ENCODE data around the gene ELMO1. TPM values are rescaled to one million over a fixed set of nuclear protein-coding genes. Genes with fewer than 3 reads are reported as not detected.

ELMO1 gene
- total and polyA plus RNA-seq, 2 of the 13 experiments (the other 11 are each of a cell fraction or from before 2014, with no cell fraction given), result 0.11 to 0.17 TPM

- 0 out of 5 replicates have a peak, but pooled peaks cover 0 to 4% of the 10 kb centered on the region in 2 experiments for H3K27me3 ChIP-seq (ENCODE audit: control insufficient read depth in 1 of 2, insufficient read depth in 2 of 2, low read length in 2 of 2)
- peaks cover 61% of the 10 kb centered on the region for H3K4me1 ChIP-seq (ENCODE audit: insufficient read depth, low read length)
- ATAC-seq (no peak), FAIRE-seq (no peak), DNase-seq (ENCODE audit: low spot score) (no peak)
- in situ Hi-C loops (cut with HindIII; ENCODE audit: extremely low pct_ligation_motif_present, low pct_unique_long_range_greater_than_20kb), result no loop called here
- intact Hi-C loops (cut with micrococcal nuclease; ENCODE audit: unreplicated experiment), result no loop called here
- peaks cover 22% of the 10 kb centered on the region for H3K9me3 ChIP-seq (ENCODE audit: low read length)
- H3K27ac ChIP-seq (ENCODE audit: extremely low read length, insufficient read depth, low read length), result no peak overlapping the region
- ChIA-PET CTCF (ENCODE audit: low intra/inter-chr PET ratio, low total read pairs) (no interaction called here), POLR2A (no interaction called here)
- H3K9ac ChIP-seq (ENCODE audit: insufficient read depth, low read depth, low read length), result no peak overlapping the region
- H2AFZ ChIP-seq (ENCODE audit: low read length), result no peak overlapping the region
- H3K4me2 ChIP-seq (ENCODE audit: low read depth, low read length), result no peak overlapping the region
- H4K20me1 ChIP-seq (ENCODE audit: insufficient read depth, low read length), result no peaks in the 10 kb centered on the region
- H3K36me3 ChIP-seq (replicated peaks in 1 of 2; ENCODE audit: control insufficient read depth in 1 of 2, insufficient read depth in 2 of 2, low read length in 2 of 2), result no peaks in the 10 kb centered on the region
- 48% methylated on average over 4 of the region's 4 CpGs for WGBS (ENCODE audit: low lambda C conversion rate)
- no TSS peak for BruUV-seq (replicated peaks)
- no peak overlapping the region for H3K4me3 ChIP-seq (replicated peaks in 1 of 3; ENCODE audit: insufficient read depth in 1 of 3, low read depth in 2 of 3, low read length in 3 of 3)
- H3K79me2 ChIP-seq (ENCODE audit: insufficient read depth, low read length), result no peaks in the 10 kb centered on the region
- TF ChIP-seq MIER2 (CRISPR knock-in tag; IDR thresholded peaks at IDR 0.05) (no peak), ZNF674 (CRISPR knock-in tag; IDR thresholded peaks at IDR 0.05; ENCODE audit: low read depth) (no peak), AGO1 (IDR thresholded peaks at IDR 0.05; ENCODE audit: low read depth, low read length, poor library complexity, severe bottlenecking) (no peak), ZNF329 (CRISPR knock-in tag; IDR thresholded peaks at IDR 0.05; ENCODE audit: low read depth) (no peak), ZBTB20 (CRISPR knock-in tag; IDR thresholded peaks at IDR 0.05; ENCODE audit: borderline replicate concordance, low read depth) (no peak), ARID4A (CRISPR knock-in tag; IDR thresholded peaks at IDR 0.05; ENCODE audit: borderline replicate concordance) (no peak), TBL1XR1 (IDR thresholded peaks at IDR 0.05; ENCODE audit: borderline replicate concordance, low read length, partially characterized antibody) (no peak)
These were observed 506.1 kb downstream of the ELMO1 start for GRCh38 chr7:36942541-36942940.

All from HepG2 (cell line).